SKM-1 (cell line): ENCODE results near the gene GPR87.

ENCODE experiments used
- DNase-seq: peaks from one replicate; lab custom pipeline; 2025; ENCODE audit not compliant: unreplicated experiment; lab: John Stamatoyannopoulos, UW

Gene GPR87

DNA sequence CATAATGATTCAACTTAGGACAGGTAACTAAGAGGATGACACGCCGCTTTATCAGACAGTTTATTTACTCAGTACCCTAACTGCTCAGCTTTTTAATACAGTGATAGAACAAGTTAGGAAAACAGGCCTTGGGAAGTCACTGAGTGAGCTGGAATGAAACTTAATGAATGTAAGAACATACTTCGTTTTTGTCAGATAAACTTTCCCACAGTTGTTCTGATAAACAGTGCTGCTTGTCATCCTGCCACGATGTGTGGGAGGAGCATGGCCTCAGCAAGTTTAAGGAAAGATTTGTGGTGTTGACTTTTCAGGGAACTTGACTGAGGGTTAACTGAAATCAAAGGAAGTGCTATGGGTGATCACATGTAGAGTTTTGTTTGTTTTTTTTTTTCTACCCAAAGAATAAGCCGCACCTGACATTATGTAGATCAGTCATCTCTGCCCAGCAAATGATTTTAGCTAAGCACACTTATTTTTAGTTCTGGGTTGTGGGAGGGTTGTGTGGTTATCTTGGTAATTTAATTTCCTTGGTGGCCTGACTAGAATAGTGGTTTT, 32.6 kb downstream of the GPR87 start:
- DNase-seq = no peak

DNA sequence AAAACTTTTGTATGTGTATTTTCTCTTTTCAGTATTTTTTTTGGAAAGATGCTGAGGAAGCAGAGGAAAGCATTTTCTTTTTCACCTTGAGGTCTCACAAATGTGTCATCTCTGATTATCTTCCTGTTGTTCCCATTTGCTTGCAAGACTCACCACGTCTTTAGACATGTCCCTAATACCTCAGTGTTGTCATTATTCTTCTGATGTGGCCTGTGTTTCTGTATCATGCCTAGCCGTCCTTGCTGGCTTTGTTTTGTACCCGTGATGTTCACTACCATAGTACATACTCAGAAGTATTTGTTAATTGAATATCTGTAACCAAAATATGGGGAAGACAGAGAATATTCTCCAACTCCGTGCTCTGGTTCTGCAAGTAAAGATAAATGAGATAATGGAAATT, 33.2 kb downstream of the GPR87 start:
- no peak for DNase-seq

DNA sequence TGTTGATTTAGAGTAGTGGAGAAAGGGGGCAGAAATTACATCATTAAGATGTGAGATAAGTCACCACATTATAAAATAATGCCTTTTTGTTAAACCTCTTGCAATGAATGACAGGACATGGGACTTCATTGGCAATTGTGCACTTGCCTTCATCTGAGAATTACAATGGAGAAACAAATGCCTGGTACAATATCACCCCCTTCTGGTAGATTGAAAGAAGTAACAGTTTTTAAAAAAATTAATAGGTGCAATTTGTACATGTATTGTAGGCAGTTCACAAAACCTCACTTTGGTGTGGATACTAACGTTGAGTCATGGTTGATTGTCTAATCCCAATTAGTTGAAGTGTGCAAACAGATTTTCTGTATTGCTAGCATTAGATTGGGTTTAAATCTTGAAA, 33.7 kb downstream of the GPR87 start:
- peak; percentile 57 for DNase-seq

DNA sequence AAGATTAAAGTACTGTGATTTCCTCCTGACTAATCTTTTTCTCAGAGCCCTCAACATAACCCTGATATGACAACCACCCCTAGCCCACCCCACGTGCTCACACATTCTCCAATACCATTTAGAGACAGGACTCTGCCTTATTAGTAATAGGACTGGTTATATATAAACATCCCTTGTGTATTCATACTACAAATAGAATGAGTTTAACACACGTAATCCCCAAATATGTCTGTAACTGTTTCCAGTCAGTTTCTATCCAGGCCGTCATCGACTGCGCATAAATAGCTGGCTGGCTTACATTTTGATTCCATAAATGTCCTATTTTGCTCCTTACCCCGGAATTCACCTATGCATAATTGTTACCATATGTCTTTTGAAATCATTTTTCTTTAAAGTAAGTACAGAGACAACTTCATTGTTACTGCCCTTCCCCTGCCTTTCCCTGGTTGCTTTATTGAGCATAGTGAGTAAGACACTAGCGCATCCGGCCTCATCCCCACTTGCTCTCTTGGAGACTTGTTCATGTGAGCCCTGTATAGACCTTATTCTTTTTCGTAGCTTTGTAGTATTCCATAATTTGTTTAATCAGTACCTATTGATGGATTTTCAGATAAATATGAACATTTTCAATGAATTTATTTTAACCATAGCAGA, 34.8 kb downstream of the GPR87 start:
- no peak for DNase-seq

DNA sequence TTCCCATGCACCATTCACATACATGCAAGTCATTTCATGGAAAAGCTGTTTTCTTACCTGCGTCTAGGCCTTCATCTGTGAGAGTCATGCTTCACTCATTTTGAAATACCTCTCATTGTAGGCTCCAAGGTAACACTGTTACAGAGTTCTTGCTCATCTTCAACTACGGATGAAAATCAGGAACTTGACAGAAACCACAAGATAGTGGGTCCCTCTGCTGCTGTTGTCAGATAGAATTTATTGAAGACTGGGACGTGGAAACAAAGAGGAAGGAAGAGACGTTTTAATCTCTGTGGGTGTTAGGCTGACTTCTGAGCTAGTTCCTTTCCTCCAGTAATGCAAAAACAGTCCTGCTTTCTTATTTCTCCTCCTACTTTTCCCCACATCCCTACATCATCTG, 38.4 kb downstream of the GPR87 start, which contains the start of gene P2RY14:
Gene P2RY14, minus strand, starts transcription at position 313 of the 400 bp plus-strand sequence. CDS start 64,226 bp downstream, outside the sequence.
- peak; percentile 97 for DNase-seq

DNA sequence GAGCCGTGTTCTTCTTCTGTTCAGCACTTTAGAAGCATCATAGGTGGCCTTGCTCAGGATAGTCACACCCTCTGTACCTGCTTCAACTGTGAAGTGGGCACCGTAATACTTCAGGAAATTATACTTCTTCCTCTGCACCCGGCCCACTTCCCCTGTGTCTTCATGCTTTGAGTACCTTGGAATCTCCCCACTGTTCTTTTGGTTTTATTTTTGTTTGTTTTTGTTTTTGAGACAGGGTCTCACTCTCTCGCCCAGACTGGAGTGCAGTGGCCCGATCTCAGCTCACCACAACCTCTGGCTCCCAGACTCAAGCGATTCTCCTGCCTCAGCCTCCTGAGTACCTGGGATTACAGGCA, 40.0 kb downstream of the GPR87 start:
- no peak for DNase-seq

DNA sequence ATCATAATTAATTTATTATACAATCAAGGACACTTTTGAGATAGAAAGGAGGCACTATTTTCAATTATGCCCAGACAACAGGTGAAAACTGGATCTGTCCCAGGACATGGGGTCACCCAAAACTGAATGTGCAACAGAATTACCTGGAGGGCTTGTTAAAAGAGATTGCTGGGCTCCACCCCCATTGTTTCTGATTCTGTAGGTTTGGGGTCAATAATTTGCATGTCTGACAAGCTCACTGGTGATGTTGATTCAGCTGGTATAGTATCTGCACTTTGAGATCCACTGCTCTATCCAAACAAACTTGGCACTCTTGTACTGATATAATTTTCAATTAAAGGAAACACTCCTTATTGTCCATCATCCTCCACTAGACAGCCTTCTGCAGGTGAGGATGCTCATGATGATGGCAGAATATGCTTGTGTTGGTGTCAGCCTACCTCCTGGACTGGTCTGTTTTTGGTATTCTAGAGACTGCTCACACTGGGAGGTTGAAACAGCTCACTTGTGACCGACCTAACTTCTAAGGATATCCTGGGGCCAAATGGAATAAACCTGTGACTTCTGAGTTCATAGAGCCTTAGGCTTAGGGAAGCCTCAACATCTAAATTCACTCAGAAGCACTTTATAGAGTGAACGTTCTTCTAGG, 40.5 kb downstream of the GPR87 start:
- no peak for DNase-seq

DNA sequence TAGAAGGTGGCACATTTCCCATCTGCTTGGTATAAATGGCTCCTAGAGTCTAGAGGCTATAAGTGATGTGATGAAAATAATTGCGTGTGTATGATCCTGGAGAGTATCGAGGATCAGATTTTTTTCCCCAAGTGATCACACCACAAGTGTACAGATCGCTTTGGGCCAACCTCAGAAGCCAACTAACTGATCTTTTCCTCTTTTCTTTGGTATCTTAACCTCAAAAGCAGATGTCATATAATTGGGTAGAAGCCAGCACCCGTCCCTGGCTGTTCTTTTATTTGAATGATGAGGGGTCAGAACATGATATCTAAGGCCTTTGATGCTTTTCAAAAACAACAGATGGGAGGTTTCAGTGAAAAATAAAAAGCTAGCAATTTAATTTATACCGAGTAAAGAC, 41.5 kb downstream of the GPR87 start:
- DNase-seq = no peak

DNA sequence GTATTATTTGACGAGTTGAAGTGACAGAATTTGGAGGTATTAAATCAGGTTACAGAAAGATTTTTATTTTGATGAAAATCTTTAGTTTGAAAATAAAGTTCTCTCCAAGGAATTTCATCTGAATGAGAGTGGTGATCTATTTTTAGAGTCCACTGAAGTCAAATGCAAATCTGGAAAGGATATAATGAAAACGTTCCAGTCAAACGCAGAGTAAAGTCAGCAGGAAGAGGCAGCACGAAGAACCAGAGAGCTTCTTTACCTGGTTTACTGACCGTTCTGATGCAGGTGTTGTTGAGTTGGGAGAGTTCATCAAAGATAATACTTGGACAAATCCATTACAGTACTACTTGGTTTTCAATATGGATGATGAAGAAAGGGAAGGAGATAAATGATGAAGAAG, 47.0 kb downstream of the GPR87 start:
- DNase-seq = no peak

DNA sequence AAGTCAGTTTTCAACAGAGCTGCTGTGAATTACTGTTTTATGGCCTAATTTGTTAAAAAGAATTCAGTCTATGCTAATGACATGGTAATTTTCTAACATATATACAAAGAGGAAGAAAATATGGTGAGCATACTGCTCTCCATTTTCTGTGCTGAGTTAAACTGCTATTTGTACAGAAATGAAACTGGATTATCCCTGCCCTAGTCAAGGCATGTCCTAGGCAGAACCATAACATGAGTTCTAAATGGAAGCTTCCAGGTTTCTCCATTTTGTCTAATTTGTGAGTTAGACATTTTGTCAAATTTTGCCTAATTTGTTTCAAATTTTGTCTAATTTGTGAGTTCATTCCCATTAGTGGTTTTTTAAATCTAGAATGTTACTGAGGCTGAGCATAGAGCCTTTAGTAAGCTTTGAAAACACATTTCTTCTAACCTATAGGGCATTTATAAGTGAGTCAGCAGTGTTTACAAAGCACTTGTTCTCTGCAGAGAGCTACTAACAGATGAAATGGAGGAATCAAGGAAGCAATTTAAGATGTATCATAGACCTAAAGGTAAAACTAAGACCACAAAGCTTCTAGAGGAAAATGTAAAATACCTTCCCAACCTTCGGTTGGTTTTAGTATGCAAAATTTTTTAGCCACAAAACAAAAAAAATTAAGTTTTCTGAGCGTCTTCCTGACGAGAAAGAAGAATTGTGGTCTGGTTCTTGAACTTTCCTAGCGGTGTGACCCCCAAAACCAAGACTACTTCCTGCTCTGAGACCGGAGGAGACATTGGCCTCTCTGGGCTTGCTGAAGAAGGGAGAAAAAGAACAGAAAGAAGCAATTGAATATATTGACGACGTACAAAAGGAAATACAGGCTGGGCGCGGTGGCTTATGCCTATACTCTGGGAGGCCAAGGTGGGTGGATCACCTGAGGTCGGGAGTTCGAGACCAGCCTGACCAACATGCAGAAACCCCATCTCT, 48.1 kb downstream of the GPR87 start:
- no peak for DNase-seq

DNA sequence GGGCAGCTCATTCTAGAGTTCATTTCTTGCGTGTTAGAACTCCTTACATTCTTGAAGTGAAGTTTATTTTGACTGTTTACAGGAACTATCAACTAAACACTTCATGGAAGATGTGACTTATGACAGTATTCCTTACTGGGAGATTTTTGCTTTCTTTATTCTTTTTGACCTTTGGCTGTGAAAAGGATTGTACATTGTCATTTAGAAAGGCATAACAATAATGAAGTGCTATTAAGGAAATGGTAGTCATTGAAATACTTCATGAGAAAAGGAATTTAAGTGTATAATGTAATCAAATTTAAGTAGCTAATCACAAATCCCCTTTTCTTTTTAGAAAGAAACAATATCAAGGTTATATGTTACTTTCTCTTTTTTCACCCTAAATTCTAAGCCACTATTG, 49.6 kb downstream of the GPR87 start:
- DNase-seq = no peak

DNA sequence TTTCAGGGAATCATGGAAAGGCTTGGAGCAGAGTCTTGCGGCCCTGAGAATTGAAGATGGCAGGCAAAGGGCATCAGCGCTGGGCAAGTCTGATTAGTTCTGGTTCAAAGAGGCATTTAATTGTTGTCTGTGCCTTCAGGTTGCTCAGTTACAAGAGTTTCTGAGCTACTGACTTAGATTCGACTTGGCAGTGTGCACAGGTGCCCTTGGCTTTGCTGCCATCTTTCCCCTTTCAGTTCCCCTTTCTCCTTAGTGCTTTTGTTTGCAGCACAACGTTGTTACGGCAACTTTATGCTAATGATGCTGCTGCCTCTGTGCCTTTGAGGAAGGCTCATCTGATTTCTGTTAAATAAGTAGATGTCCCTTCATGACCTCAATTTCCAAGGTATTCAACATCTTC, 50.8 kb downstream of the GPR87 start:
- peak; percentile 45 for DNase-seq

DNA sequence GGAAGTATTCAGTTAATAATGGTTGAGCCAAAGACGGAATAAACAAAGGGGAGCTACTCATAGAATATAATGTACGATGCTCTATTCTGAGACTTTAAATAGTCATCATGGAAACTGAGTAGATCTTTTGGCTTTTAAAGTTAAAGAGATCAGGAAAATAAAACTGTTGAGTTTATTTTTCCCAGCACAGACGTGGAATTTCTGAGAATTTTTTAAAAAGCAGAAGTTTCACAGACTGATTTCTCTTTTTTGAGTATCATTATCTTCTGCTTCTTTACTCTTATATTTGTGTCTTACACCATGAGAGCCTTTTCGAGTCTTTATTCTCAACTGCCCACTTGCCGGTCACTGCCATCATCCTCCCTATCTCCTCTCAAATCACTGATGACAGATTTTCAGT, 51.5 kb downstream of the GPR87 start:
- DNase-seq = no peak

DNA sequence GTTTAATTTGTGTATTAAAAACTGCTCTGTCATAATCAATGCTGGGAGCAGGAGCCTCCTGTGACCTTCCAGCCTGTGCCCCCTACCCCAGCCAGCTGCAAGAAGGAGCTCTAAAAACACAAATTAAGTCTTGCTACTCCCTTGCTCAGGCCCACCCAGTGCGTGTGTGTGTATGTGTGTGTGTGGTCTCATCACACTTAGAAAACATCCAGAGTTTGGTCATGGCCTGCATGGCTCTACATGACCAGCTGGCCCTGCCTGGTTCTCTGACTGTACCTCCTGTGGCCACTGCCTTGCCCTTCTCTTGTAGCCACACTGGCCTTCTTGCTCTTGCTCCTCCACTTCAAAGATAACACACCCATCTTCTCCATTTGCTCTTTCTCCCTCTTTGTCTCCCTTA, 52.0 kb downstream of the GPR87 start:
- DNase-seq = no peak

DNA sequence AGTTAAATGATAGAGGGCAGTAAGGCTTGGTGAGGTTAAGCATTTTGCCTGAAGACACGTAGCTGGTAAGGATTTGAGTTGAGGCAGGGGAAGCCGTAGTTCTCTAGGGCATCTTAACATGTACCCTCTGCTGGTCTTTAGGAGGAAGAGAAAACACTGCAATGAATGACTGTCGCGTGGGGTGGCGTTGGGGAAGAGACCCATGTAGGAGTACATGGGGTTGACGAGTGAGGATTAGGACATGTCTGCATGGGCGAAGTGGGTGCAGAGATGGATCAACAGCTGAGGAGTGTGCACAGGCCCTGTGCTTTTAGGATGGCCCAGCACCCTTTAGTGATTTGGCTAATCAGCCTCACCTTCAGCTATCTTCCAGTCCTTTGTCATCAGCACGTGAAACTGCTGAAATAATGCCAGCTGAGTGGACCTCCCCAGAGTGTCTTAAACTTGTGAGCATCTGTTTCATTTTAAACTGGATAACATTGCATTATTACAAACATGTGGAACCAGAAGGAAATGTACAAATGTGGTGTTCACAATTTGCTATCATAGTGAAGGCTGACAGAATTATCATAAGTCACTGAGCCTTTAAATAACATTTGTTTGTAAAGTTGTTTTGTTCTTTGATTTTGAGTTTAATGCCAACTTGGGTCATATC, 53.6 kb downstream of the GPR87 start:
- no peak for DNase-seq

DNA sequence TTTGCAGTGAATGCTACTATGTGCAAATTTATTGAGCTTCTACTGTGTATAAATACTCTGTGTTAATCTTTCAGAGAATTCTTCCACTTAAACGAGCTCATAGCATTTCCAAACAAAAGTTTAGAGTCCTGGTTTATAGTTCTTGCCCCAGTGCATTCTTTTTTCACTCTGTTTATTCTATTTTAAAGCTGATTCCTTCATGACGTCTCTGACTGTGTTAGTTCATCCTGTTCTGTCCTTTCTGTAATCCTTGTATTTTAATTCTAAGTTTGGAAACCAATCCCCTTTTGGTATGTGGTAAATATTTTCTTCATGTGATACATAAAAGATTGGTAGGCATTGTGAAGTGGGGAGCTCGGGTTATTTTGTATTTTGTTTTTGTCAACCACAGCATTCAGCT, 57.0 kb downstream of the GPR87 start:
- no peak for DNase-seq

DNA sequence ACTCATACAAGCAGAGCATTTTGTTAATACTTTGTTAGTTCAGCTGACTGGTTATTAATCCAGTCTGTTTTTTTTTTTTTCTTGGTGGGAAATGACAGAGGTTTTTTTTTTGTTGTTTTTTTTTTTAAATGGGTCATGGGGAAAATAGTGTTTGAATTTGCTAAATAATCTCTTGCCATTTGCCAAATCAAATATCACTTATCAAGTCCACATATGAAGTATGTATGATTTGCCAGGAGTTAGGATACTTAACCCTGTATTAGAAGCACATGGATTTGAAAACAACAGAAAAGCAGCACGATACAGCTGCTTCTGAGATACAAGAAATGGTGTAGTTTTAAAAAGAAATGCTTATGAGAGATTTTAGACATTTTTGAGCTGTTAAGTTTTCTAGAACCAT, 59.9 kb downstream of the GPR87 start:
- DNase-seq = no peak

DNA sequence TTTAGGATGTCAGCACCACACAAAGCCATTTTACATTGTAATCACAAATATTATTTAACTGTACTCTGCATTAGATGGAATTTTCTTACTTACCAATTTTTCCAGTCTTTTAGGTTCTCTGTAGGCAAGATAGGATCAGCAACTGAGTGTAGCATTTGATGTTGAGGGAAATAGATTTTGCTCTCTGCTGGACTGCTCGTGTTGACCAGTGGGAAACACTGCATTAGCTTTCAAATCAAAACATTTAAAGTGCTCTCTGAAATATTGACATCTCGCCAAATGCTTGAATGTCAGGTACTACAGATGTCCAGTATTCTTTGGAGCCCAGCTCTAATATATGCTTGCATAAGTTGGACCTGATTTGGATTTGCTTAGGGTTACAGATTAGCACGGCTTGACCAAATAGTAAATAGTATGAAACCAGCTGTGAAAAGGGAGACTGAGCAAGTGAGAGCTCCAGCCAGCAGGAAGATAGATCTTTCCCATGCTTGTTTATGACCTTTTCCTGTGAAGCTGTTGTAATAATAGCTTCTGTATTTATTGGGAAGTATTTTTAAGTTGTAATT, 67.8 kb downstream of the GPR87 start:
- no peak for DNase-seq
